ENCODE data around the gene ICAM1.

ICAM1 gene

DNA sequence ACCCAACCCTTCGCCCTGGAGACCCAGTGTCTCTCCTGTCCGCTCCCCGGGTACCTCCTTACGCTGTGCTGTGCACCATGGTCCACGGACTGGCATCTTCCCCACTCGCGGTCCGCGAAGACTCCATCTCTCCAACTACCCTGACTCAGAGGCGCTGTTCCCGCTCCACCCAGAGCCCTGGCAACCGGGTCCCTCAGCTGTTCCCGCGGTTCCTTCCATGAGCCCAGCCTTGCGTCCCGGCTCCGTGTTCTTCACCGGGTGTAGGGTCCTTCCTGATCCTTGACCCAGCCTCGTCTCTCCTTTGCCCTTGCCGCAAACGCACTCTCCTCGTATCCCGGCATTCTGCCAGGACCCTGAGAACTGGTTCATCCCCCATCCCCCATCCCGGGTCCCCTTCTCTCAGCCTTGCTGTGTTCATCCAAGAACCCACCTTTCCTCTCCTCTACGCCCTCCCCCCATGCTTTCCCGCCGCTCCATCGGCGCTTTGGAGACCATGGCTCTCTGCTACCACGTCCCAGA lies 19.5 kb downstream of the ICAM1 start:
- TF ChIP-seq POLR2AphosphoS5 (IDR thresholded peaks at IDR 0.05; ENCODE audit: low read depth, low read length) (no peak), TAF1 (IDR thresholded peaks at IDR 0.05; ENCODE audit: borderline replicate concordance, low read depth, low read length) (no peak), POLR2A (IDR thresholded peaks at IDR 0.05; ENCODE audit: low read depth, low read length) (no peak)
- DNase-seq (ENCODE audit: insufficient read length) (no peak), FAIRE-seq (no peak)

- DNase-seq (ENCODE audit: insufficient read length) (no peak), FAIRE-seq (peak; percentile 82)
- TF ChIP-seq TAF1 (IDR thresholded peaks at IDR 0.05; ENCODE audit: borderline replicate concordance, low read depth, low read length), result no peak
- TF ChIP-seq POLR2AphosphoS5 (IDR thresholded peaks at IDR 0.05; ENCODE audit: low read depth, low read length), result no peak
- TF ChIP-seq POLR2A (IDR thresholded peaks at IDR 0.05; ENCODE audit: low read depth, low read length), result no peak
Observed at GRCh38 chr19:10290876-10291553, 20.1 kb downstream of the ICAM1 start.

DNA sequence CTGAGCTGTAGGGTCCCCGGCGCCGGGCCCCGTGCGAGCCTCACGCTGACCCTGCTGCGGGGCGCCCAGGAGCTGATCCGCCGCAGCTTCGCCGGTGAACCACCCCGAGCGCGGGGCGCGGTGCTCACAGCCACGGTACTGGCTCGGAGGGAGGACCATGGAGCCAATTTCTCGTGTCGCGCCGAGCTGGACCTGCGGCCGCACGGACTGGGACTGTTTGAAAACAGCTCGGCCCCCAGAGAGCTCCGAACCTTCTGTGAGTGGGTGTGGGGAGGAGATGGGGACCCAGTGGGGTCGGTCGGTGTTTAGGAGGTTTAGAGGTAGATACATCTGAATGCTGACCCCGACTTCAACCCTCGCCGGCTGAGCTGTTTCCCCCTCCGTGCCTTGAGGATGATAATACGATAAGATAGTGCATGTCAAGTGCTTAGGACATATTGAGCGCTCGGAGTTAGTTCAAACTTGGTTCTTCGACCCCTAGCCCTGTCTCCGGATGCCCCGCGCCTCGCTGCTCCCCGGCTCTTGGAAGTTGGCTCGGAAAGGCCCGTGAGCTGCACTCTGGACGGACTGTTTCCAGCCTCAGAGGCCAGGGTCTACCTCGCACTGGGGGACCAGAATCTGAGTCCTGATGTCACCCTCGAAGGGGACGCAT lies 20.8 kb downstream of the ICAM1 start:
- no peak for DNase-seq (ENCODE audit: insufficient read length)
- TF ChIP-seq POLR2A (IDR thresholded peaks at IDR 0.05; ENCODE audit: low read depth, low read length), result no peak
- no peak for TF ChIP-seq TAF1 (IDR thresholded peaks at IDR 0.05; ENCODE audit: borderline replicate concordance, low read depth, low read length)
- no peak for TF ChIP-seq POLR2AphosphoS5 (IDR thresholded peaks at IDR 0.05; ENCODE audit: low read depth, low read length)
- FAIRE-seq, result no peak

DNA sequence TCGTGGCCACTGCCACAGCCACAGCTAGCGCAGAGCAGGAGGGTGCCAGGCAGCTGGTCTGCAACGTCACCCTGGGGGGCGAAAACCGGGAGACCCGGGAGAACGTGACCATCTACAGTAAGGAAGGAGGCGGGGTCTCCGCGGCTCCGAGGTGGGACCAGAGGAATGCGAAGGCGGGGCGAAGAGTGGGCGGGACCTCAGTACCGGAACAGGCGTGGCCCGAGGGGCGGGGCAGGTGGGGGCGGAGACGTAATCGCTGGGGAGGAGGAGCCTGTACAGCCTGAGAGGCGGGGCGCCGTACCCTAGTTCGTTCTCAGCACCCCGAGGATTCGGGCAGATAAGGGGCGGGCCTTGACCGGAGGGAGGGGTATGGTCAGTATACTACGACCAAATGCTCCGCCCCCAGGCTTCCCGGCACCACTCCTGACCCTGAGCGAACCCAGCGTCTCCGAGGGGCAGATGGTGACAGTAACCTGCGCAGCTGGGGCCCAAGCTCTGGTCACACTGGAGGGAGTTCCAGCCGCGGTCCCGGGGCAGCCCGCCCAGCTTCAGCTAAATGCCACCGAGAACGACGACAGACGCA lies 21.4 kb downstream of the ICAM1 start:
- DNase-seq (ENCODE audit: insufficient read length) (peak; percentile 76), FAIRE-seq (peak; percentile 87)
- no peak for TF ChIP-seq TAF1 (IDR thresholded peaks at IDR 0.05; ENCODE audit: borderline replicate concordance, low read depth, low read length)
- TF ChIP-seq POLR2AphosphoS5 (IDR thresholded peaks at IDR 0.05; ENCODE audit: low read depth, low read length), result no peak
- no peak for TF ChIP-seq POLR2A (IDR thresholded peaks at IDR 0.05; ENCODE audit: low read depth, low read length)

- no peak for DNase-seq (ENCODE audit: insufficient read length)
- no peak for FAIRE-seq
- no peak for TF ChIP-seq TAF1 (IDR thresholded peaks at IDR 0.05; ENCODE audit: borderline replicate concordance, low read depth, low read length)
- TF ChIP-seq POLR2A (IDR thresholded peaks at IDR 0.05; ENCODE audit: low read depth, low read length), result no peak
- no peak for TF ChIP-seq POLR2AphosphoS5 (IDR thresholded peaks at IDR 0.05; ENCODE audit: low read depth, low read length)
Observed at GRCh38 chr19:10292789-10293636, 22.1 kb downstream of the ICAM1 start.

GRCh38 chr19:10293637-10294367 lies 22.9 kb downstream of the ICAM1 start:
- FAIRE-seq (no peak), DNase-seq (ENCODE audit: insufficient read length) (no peak)
- no peak for TF ChIP-seq TAF1 (IDR thresholded peaks at IDR 0.05; ENCODE audit: borderline replicate concordance, low read depth, low read length)

- FAIRE-seq, result no peak
- DNase-seq (ENCODE audit: insufficient read length), result no peak
- TF ChIP-seq POLR2AphosphoS5 (IDR thresholded peaks at IDR 0.05; ENCODE audit: low read depth, low read length) (no peak), TAF1 (IDR thresholded peaks at IDR 0.05; ENCODE audit: borderline replicate concordance, low read depth, low read length) (no peak), POLR2A (IDR thresholded peaks at IDR 0.05; ENCODE audit: low read depth, low read length) (no peak)
Observed at GRCh38 chr19:10294368-10294697, 23.4 kb downstream of the ICAM1 start.

DNA sequence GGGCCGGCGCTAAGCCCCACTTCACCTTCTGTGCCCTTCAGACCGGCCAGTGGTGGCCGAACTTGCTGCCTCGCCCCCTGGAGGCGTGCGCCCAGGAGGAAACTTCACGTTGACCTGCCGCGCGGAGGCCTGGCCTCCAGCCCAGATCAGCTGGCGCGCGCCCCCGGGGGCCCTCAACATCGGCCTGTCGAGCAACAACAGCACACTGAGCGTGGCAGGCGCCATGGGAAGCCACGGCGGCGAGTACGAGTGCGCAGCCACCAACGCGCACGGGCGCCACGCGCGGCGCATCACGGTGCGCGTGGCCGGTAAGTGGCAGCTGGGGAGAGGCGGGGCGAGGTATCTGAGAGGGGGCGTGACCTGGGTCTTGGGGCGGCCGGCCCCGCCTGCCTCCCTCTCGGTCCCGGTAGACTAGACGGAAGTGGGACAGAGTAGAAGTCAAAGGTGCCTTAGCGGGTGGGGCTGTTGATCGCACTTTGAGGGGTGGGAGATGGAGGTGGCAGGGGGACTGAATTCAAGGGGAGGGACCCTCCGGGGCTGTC lies 24.5 kb downstream of the ICAM1 start:
- TF ChIP-seq POLR2A (IDR thresholded peaks at IDR 0.05; ENCODE audit: low read depth, low read length) (no peak), TAF1 (IDR thresholded peaks at IDR 0.05; ENCODE audit: borderline replicate concordance, low read depth, low read length) (no peak), POLR2AphosphoS5 (IDR thresholded peaks at IDR 0.05; ENCODE audit: low read depth, low read length) (no peak)
- peak; percentile 17 for FAIRE-seq
- peak; percentile 82 for DNase-seq (ENCODE audit: insufficient read length)

DNA sequence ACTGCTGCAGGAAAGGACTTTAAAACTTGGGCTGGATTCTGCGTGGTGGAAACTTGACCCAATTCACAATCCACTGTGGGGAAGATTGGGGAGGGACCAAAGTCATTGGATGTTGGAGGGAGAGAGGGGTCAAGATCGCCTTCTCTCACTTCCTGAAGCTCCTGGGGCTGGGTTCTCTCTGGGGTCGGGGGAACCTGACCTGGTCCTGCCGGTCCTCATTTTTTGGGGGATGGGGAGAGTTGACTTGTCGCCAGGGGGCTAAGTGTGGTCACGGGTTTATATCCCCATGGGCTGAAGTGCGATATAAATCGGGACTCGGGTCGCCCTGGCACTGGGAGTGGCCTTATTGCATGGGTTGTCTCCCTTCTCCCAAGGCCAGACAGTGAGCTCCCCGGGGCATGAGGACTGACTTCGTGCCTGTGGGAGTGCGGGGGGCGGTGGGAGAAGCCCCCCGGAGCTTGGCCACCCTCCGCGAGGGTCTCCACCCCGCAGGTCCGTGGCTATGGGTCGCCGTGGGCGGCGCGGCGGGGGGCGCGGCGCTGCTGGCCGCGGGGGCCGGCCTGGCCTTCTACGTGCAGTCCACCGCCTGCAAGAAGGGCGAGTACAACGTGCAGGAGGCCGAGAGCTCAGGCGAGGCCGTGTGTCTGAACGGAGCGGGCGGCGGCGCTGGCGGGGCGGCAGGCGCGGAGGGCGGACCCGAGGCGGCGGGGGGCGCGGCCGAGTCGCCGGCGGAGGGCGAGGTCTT lies 25.1 kb downstream of the ICAM1 start:
- FAIRE-seq (no peak), DNase-seq (ENCODE audit: insufficient read length) (no peak)
- no peak for TF ChIP-seq POLR2A (IDR thresholded peaks at IDR 0.05; ENCODE audit: low read depth, low read length)
- TF ChIP-seq TAF1 (IDR thresholded peaks at IDR 0.05; ENCODE audit: borderline replicate concordance, low read depth, low read length), result no peak
- no peak for TF ChIP-seq POLR2AphosphoS5 (IDR thresholded peaks at IDR 0.05; ENCODE audit: low read depth, low read length)
